Testis (tissue), 3 donors: ENCODE data around the gene YIF1A. TPM values are rescaled to one million over a fixed set of nuclear protein-coding genes. Genes with fewer than 3 reads are reported as not detected.

ENCODE experiments used
- DNase-seq: peaks from one replicate; pipeline ENCODE4 v3.0.0-alpha.2; 2019
- H3K27ac ChIP-seq, 2 donors: fragments of 200-600 bp; sonication (generic); one replicate each; pipeline ENCODE4 v1.5.1; 2019
- H3K27me3 ChIP-seq: fragments of 200-600 bp; sonication (generic); one replicate; pipeline ENCODE4 v1.5.1; 2019
- H3K36me3 ChIP-seq: fragments of 200-600 bp; sonication (generic); one replicate; pipeline ENCODE4 v1.5.1; 2017; ENCODE audit warnings: low read depth; ENCODE audit errors: missing control alignments
- H3K4me1 ChIP-seq: fragments of 200-600 bp; sonication (generic); one replicate; pipeline ENCODE4 v1.5.1; 2019
- H3K4me3 ChIP-seq, 2 donors: fragments of 200-600 bp; sonication (generic); one replicate each; pipeline ENCODE4 v1.5.1; 2017 to 2019
- H3K9me3 ChIP-seq: fragments of 200-600 bp; sonication (generic); one replicate; pipeline ENCODE4 v1.5.1; 2017
- CTCF ChIP-seq, 3 experiments: fragments of 450-650 bp in 2 of 3; fragments of 200-600 bp in 1 of 3; sonication (generic) in 1 of 3; IDR thresholded peaks; one replicate each; pipeline ENCODE4 v1.5.1; 2016 to 2019; ENCODE audit warnings: antibody characterized with exemption in 3 of 3, mild to moderate bottlenecking in 2 of 3, moderate library complexity in 1 of 3
- POLR2A ChIP-seq: fragments of 450-650 bp; IDR thresholded peaks from one replicate; pipeline ENCODE4 v1.6.1; 2017; ENCODE audit warnings: antibody characterized with exemption, mild to moderate bottlenecking, moderate library complexity
- WGBS, 2 donors: methylation state at CpG; one replicate each; pipeline ENCODE4 v1.1.5; 2018; 5-methylcytosine and 5-hydroxymethylcytosine counted together
- intact Hi-C: fragments of 100-400 bp; cut with DNase I; formaldehyde crosslinking; loops from one replicate; pipeline ENCODE4 v1.15.1; 2023; ENCODE audit warnings: low total_unique reads
- polyA plus RNA-seq: library from polyadenylated mRNA; stranded (reverse); fragments of 350-450 nt; fragmentation: Illumina TruSeq; extraction: RNeasy Lipid Tissue Mini Kit (QIAGEN cat#74804); gene quantifications from one replicate; pipeline ENCODE4 v1.2.3, GENCODE V29; 2014; ENCODE audit warnings: low read depth, low replicate concordance; ENCODE audit not compliant: insufficient read depth
- total RNA-seq, 2 donors: library from RNA; depleted of rRNA; stranded (reverse); fragments of >200 nt; gene quantifications; one replicate each; pipeline ENCODE4 v1.2.3, GENCODE V29; 2016

The YIF1A gene
- total and polyA plus RNA-seq, 3 donors from 2014 or later = 60.5 to 94.1 (median 82.6) TPM

GRCh38 chr11:66284526-66285078, 4.3 kb downstream of the YIF1A start:
- no peaks in the 10 kb centered on the region for H3K27me3 ChIP-seq
- TF ChIP-seq CTCF (IDR thresholded peaks at IDR 0.05) (no peak), POLR2A (no peak)
- peaks cover 11% of the 10 kb centered on the region for H3K4me1 ChIP-seq
- intact Hi-C loops = no loop called here
- H3K36me3 ChIP-seq = no peaks in the 10 kb centered on the region
- no peak for DNase-seq
- 95 to 96% methylated on average over 8 to 16 of the region's 16 CpGs for WGBS, 2 donors
- H3K4me3 ChIP-seq = no peak overlapping the region
- H3K27ac ChIP-seq = no peak overlapping the region
- H3K9me3 ChIP-seq = no peaks in the 10 kb centered on the region

GRCh38 chr11:66283461-66284105, 5.4 kb downstream of the YIF1A start:
- no peaks in the 10 kb centered on the region for H3K9me3 ChIP-seq
- intact Hi-C loops = no loop called here
- H3K4me1 ChIP-seq = peaks cover 11% of the 10 kb centered on the region
- no peaks in the 10 kb centered on the region for H3K36me3 ChIP-seq
- H3K4me3 ChIP-seq = no peak overlapping the region
- 78 to 87% methylated on average over 9 to 13 of the region's 14 CpGs for WGBS, 2 donors
- no peaks in the 10 kb centered on the region for H3K27me3 ChIP-seq
- DNase-seq = no peak
- no peak overlapping the region for H3K27ac ChIP-seq
- TF ChIP-seq POLR2A = no peak
- no peak for TF ChIP-seq CTCF (IDR thresholded peaks at IDR 0.05)

GRCh38 chr11:66282468-66283455, 6.2 kb downstream of the YIF1A start:
- DNase-seq = peak; percentile 99
- no peaks in the 10 kb centered on the region for H3K27me3 ChIP-seq
- intact Hi-C loops = no loop called here
- H3K27ac ChIP-seq = no peak overlapping the region
- H3K4me1 ChIP-seq = peaks cover 5% of the 10 kb centered on the region
- 13 to 38% methylated on average over 10 to 35 of the region's 35 CpGs for WGBS, 2 donors
- no peaks in the 10 kb centered on the region for H3K9me3 ChIP-seq
- no peak overlapping the region for H3K4me3 ChIP-seq
- TF ChIP-seq POLR2A = no peak
- TF ChIP-seq CTCF (IDR thresholded peaks at IDR 0.05) = peak; percentile 99 to 100 (median 100)
- H3K36me3 ChIP-seq = no peaks in the 10 kb centered on the region

GRCh38 chr11:66281776-66282467, 7.0 kb downstream of the YIF1A start:
- TF ChIP-seq CTCF (IDR thresholded peaks at IDR 0.05) (no peak), POLR2A (no peak)
- 18 to 27% methylated on average over 13 to 20 of the region's 20 CpGs for WGBS, 2 donors
- Histone ChIP-seq H3K9me3 (no peaks in the 10 kb centered on the region), H3K27ac (no peak overlapping the region), H3K4me1 (no peaks in the 10 kb centered on the region), H3K27me3 (no peaks in the 10 kb centered on the region), H3K36me3 (no peaks in the 10 kb centered on the region), H3K4me3 (no peak overlapping the region)
- intact Hi-C loops = no loop called here
- DNase-seq = no peak
